Measurements from ENCODE around the gene PTOV1. TPM values are rescaled to one million over a fixed set of nuclear protein-coding genes. Genes with fewer than 3 reads are reported as not detected.

PTOV1 gene
- total RNA-seq, 1 donor = 26.1 TPM

- Histone ChIP-seq H3K27me3 (ENCODE audit: insufficient read depth, low read length) (no peaks in the 10 kb centered on the region), H3K4me3 (ENCODE audit: low read length) (peak overlapping the region; percentile 53), H3K4me1 (ENCODE audit: insufficient read depth, low read length) (peaks cover 48% of the 10 kb centered on the region), H3K9me3 (ENCODE audit: low read depth, low read length) (no peaks in the 10 kb centered on the region)
Measured at GRCh38 chr19:49870309-49870901, 19.4 kb downstream of the PTOV1 start.

DNA sequence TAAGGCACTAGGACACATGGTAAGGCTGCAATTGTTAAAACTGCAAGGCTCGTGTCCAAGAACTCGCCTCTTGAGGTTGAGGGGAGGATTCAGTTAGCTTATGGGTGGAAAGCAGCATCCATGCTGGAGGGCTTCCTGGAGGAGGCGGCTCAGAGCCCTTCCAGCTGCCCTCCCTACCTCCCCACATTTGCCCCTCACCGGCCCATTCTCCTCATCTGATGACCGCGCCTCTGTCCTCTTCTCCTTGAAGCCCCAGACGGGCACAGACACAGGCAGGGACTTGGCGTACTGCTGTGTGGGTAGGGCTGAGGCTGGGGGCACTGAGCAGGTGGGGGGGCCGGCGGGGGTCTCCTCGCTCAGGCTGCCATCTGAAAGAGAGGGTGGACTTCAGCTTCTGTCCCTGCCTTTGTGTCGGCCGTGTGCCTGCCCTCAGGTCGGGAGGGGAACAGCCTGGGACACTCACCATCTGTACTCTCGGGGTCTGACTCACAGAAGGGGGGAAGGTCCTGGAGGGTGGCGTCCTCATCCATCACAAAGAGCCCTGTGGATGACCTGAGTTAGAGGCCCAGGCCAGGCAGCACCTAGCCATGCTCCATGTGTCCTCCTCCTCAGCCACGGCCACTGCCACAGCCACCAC is 20.5 kb downstream of the PTOV1 start:
- Histone ChIP-seq H3K9me3 (ENCODE audit: low read depth, low read length) (no peaks in the 10 kb centered on the region), H3K4me3 (ENCODE audit: low read length) (no peak overlapping the region), H3K4me1 (ENCODE audit: insufficient read depth, low read length) (peaks cover 44% of the 10 kb centered on the region), H3K27me3 (ENCODE audit: insufficient read depth, low read length) (no peaks in the 10 kb centered on the region)

GRCh38 chr19:49872245-49873128 is 21.5 kb downstream of the PTOV1 start:
- Histone ChIP-seq H3K9me3 (ENCODE audit: low read depth, low read length) (no peaks in the 10 kb centered on the region), H3K4me3 (ENCODE audit: low read length) (no peak overlapping the region), H3K27me3 (ENCODE audit: insufficient read depth, low read length) (no peaks in the 10 kb centered on the region), H3K4me1 (ENCODE audit: insufficient read depth, low read length) (peaks cover 39% of the 10 kb centered on the region)

DNA sequence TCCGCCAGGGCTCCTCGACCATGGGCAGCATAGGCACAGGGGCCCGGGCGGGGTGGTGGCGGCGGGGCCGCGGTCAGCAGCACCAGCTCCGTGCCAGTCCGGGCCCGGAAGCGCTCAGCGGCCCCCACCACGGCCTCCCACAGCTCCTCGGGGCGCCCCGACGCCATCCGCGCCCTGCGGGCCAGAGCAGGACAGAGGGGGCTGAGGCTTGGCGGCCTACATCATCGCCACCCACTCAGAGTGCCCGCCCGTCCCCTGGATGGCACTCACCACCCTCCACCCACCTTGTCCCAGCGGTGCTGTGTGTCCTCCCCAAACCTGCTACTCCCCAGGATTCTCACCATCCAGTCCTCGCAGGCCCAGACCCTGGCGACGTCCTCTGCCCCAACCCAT is 22.2 kb downstream of the PTOV1 start:
- peaks cover 36% of the 10 kb centered on the region for H3K4me1 ChIP-seq (ENCODE audit: insufficient read depth, low read length)
- H3K4me3 ChIP-seq (ENCODE audit: low read length) = no peak overlapping the region
- H3K27me3 ChIP-seq (ENCODE audit: insufficient read depth, low read length) = no peaks in the 10 kb centered on the region
- no peaks in the 10 kb centered on the region for H3K9me3 ChIP-seq (ENCODE audit: low read depth, low read length)

GRCh38 chr19:49873834-49874233 is 22.9 kb downstream of the PTOV1 start:
- Histone ChIP-seq H3K4me1 (ENCODE audit: insufficient read depth, low read length) (peaks cover 36% of the 10 kb centered on the region), H3K27me3 (ENCODE audit: insufficient read depth, low read length) (no peaks in the 10 kb centered on the region), H3K9me3 (ENCODE audit: low read depth, low read length) (no peaks in the 10 kb centered on the region), H3K4me3 (ENCODE audit: low read length) (no peak overlapping the region)

DNA sequence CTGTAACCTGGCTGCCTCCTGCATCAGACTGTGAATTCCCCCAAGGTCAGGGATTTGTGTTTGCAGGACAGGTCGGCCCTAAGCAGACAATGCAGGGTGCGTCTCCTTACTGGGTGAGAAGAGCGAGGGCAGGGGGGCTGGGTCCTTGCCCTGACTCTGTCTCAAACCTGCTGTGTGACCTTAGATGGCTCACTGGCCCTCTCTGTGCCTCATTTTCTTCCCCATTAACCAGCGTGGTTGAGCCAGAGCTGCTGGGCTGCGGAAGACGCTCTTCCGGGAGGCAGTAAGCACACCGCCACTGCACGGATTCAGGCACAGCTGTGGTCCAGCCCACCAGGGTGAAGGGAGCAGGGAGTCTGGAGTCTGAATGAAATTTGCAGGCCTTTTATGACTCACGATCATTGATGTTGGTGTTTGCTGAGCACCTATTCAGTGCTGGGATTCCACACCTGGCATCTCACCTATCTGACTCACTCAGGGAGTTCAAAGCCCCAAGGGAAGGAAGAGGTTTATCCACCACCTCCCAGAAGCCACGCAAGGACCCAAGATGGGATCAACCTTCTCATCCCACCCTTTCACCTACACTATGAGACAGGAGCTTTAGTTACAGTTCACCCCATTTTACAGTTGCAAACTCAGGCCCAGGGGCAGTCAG is 23.7 kb downstream of the PTOV1 start:
- no peak overlapping the region for H3K4me3 ChIP-seq (ENCODE audit: low read length)
- no peaks in the 10 kb centered on the region for H3K27me3 ChIP-seq (ENCODE audit: insufficient read depth, low read length)
- peaks cover 38% of the 10 kb centered on the region for H3K4me1 ChIP-seq (ENCODE audit: insufficient read depth, low read length)
- no peaks in the 10 kb centered on the region for H3K9me3 ChIP-seq (ENCODE audit: low read depth, low read length)

DNA sequence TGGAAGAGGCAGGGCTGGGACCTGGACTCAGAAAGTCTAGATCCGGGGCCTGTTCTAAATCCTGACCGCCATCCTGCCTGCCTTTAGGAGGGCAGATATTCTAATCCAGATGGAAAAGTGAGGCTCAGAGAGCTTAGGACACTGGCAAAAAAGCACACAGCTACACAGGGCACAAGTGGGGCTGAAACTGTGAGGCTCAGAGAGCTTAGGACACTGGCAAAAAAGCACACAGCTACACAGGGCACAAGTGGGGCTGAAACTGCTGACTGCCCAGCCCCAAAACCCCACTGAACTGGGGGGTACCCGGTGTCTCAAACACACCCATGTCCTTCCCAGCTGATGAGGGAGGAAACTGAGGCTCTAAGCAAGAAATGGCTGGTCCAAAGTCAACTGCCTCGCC is 24.2 kb downstream of the PTOV1 start:
- Histone ChIP-seq H3K4me3 (ENCODE audit: low read length) (no peak overlapping the region), H3K4me1 (ENCODE audit: insufficient read depth, low read length) (peaks cover 33% of the 10 kb centered on the region), H3K27me3 (ENCODE audit: insufficient read depth, low read length) (no peaks in the 10 kb centered on the region), H3K9me3 (ENCODE audit: low read depth, low read length) (no peaks in the 10 kb centered on the region)

DNA sequence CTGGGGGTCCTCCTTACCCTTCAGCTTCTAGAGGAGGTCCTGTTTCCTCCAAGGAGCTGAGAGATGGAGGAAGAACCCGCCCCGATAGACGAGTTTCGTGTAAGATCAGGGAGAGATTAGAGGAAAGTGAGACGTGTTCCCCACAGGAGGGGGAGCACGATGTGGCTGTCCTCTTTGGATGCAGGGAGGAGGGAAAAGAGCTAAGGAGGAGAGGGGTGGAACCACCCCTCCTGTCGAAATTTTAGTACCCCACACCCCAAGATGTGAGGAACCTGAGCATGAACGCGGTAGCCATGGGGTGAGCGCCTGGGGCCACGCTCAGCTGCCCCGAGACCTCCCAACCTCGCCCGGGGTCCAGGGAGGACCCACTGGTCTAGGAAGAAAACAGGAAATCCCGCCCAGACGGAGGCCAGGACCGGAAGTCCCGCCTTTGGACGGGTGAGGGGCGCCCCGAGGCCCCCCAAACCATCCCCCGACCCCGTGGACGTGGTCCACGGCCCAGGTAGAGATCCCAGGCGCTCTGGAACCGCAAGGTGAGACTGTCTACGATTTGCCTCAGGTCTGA is 25.0 kb downstream of the PTOV1 start:
- H3K4me1 ChIP-seq (ENCODE audit: insufficient read depth, low read length) = peaks cover 25% of the 10 kb centered on the region

DNA sequence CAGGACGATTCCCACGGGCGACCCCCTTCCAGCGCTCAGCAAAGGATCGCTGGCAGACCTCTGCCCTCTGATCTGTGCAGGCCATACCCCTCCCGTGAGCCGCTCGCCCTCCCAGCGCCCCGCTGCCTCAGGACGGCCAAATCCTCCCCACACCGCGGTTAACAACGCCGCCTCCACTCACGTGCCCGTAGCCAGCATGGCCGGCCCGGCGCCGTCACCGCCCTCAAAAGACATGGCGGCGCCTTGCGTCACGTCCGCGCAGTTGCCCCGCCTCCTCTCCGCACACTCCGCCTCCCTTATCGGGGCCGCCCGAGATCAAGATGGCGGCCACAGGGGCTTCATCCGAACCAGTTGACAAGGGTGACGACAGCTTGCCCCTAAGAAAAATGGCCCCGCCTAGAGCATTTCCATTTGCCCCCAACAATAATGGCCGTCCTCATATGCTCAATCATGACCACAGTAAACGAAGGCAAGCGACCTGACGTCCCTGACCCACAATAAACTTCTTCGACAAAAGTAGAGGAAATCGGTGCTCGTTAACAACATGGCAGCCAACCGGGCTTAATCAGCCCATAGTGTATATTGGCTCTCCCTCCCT is 25.6 kb downstream of the PTOV1 start:
- Histone ChIP-seq H3K9me3 (ENCODE audit: low read depth, low read length) (no peaks in the 10 kb centered on the region), H3K4me1 (ENCODE audit: insufficient read depth, low read length) (peaks cover 25% of the 10 kb centered on the region), H3K4me3 (ENCODE audit: low read length) (peak overlapping the region; percentile 99), H3K27me3 (ENCODE audit: insufficient read depth, low read length) (no peaks in the 10 kb centered on the region)

More for the DNA sequence above, 25.0 kb downstream of the PTOV1 start:
- peak overlapping the region; percentile 99 for H3K4me3 ChIP-seq (ENCODE audit: low read length)
- no peaks in the 10 kb centered on the region for H3K9me3 ChIP-seq (ENCODE audit: low read depth, low read length)
- H3K27me3 ChIP-seq (ENCODE audit: insufficient read depth, low read length) = no peaks in the 10 kb centered on the region

DNA sequence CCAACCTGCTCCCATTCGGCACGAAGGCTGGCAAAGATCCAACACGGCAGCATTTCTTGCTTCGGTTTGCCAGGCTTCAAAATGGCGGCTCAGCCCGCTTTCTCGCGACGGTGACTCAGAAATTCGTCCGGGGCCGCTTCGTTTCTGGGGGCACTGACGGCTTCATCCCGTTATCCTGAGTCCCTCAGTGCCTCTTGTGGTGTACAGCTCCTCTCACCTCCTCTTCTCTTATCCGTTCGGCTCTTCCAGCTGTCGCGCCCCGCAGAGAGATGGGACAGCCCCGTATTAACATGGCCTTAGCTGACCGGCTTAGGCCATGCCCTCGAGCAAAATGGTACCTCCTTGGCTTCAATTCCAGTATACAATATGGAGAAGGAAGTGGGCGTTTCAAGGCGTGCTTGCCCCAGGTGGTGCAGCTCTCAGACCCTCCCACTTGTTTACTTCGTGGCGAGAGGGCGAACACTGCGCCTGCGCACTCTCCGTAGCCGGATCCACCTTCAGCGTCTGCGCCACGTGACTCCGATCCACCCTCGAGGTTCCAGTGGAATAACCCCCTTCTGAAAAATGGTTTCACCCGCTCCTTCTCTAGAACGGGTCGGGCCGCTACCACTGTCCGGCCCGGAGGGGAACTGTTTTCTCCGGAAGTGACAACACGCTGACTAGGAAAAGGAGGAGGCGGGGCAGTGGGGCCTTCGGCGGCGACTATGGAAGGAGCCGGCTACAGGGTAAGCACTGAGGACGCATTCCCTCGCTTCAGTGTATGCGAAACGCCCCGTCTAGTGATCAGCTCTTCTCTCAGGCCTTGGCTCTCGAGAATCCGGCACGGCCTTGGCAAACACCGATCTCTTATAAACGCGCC is 26.3 kb downstream of the PTOV1 start, which contains the start of the genes AKT1S1 and TBC1D17:
AKT1S1 (minus strand) TSS at position 336 of the 859 bp plus-strand sequence. CDS start 4,060 bp downstream, outside the sequence.
TBC1D17 (plus strand) TSS at position 683 of the 859 bp plus-strand sequence; CDS start at position 705, 22 bp downstream.
- Histone ChIP-seq H3K4me1 (ENCODE audit: insufficient read depth, low read length) (peaks cover 25% of the 10 kb centered on the region), H3K27me3 (ENCODE audit: insufficient read depth, low read length) (no peaks in the 10 kb centered on the region), H3K9me3 (ENCODE audit: low read depth, low read length) (no peaks in the 10 kb centered on the region), H3K4me3 (ENCODE audit: low read length) (peak within 1 kb of the TSS; percentile 99)

DNA sequence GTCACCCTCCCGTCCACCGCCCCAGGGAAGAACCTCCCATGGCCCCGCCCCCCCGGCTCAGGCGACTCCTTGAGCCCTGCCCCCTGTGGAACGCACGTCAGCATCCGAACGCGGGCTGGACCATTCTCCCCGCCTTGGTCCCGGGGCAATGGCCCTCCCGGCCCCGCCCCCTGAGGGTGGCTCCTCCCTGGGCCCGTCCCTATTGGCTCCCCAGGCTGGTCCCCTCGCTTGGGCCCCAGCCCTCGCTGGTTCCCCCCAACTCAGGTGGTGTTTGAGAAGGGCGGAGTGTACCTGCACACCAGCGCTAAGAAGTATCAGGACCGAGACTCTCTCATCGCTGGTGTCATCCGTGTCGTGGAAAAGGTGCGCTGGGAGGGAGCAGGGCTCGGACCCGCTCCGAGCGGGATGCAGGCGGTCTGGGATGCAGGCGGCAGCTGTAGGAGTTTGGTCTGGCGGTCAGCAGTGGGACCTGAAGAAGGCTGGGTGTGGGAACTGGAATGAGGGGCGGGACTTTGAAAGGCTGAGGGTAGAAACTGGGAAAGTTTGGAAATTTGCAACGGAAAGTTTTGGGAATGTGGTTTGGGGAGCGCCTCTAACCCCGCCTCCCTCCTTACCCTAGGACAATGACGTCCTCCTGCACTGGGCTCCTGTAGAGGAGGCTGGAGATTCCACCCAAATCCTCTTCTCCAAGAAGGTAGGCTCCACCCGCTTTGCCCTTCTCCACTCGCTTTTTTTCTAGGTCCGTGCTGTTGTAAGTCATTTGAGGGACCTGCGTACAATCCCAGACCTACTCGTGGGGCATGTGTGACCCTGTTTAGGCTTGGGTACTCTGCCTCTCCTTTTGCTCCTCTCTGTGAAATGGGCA is 27.2 kb downstream of the PTOV1 start:
- Histone ChIP-seq H3K9me3 (ENCODE audit: low read depth, low read length) (no peaks in the 10 kb centered on the region), H3K4me3 (ENCODE audit: low read length) (peak overlapping the region; percentile 56), H3K27me3 (ENCODE audit: insufficient read depth, low read length) (no peaks in the 10 kb centered on the region), H3K4me1 (ENCODE audit: insufficient read depth, low read length) (peaks cover 25% of the 10 kb centered on the region)

- no peak overlapping the region for H3K4me3 ChIP-seq (ENCODE audit: low read length)
- H3K27me3 ChIP-seq (ENCODE audit: insufficient read depth, low read length) = no peaks in the 10 kb centered on the region
- H3K9me3 ChIP-seq (ENCODE audit: low read depth, low read length) = no peaks in the 10 kb centered on the region
- peaks cover 25% of the 10 kb centered on the region for H3K4me1 ChIP-seq (ENCODE audit: insufficient read depth, low read length)
Measured at GRCh38 chr19:49878744-49879070, 27.7 kb downstream of the PTOV1 start.
